ENCODE results near the gene USP36. TPM values are rescaled to one million over a fixed set of nuclear protein-coding genes. Genes with fewer than 3 reads are reported as not detected.

The USP36 gene
- total and polyA plus RNA-seq, 3 experiments from 2014 or later = 43.2 to 122 (median 118) TPM

GRCh38 chr17:78855561-78856165 lies 15.0 kb upstream of the USP36 start:
- Histone ChIP-seq H3K36me3 (ENCODE audit: insufficient read depth, low read length) (no peaks in the 10 kb centered on the region), H3K27me3 (ENCODE audit: insufficient read depth, low read length, poor library complexity, severe bottlenecking) (no peaks in the 10 kb centered on the region), H3K9me3 (ENCODE audit: low read length) (no peaks in the 10 kb centered on the region), H3K4me3 (ENCODE audit: low read length) (no peak overlapping the region), H3K27ac (ENCODE audit: low read depth, low read length) (no peak overlapping the region), H3K4me1 (ENCODE audit: insufficient read depth, low read length) (no peaks in the 10 kb centered on the region)
- peak overlapping the region in 1 of 8 donors; percentile 54 for H3K27ac Mint-ChIP-seq
- ChIA-PET CTCF (no interaction called here), POLR2A (no interaction called here)
- H3K4me1 Mint-ChIP-seq = no peaks in the 10 kb centered on the region
- no peak for DNase-seq
- peaks cover 0 to 6% of the 10 kb centered on the region in 2 donors for H3K27me3 Mint-ChIP-seq
- no peaks in the 10 kb centered on the region for H3K36me3 Mint-ChIP-seq
- H3K4me3 Mint-ChIP-seq = no peak overlapping the region
- no peaks in the 10 kb centered on the region for H3K9me3 Mint-ChIP-seq

- H3K27ac Mint-ChIP-seq = no peak overlapping the region
Observed at GRCh38 chr17:78854508-78854907, 13.9 kb upstream of the USP36 start.

GRCh38 chr17:78853926-78854394 lies 13.3 kb upstream of the USP36 start:
- Histone ChIP-seq H3K9me3 (ENCODE audit: low read length) (no peaks in the 10 kb centered on the region), H3K4me1 (ENCODE audit: insufficient read depth, low read length) (no peaks in the 10 kb centered on the region), H3K27me3 (ENCODE audit: insufficient read depth, low read length, poor library complexity, severe bottlenecking) (no peaks in the 10 kb centered on the region), H3K36me3 (ENCODE audit: insufficient read depth, low read length) (no peaks in the 10 kb centered on the region), H3K4me3 (ENCODE audit: low read length) (no peak overlapping the region), H3K27ac (ENCODE audit: low read depth, low read length) (no peak overlapping the region)
- peaks cover 0 to 7% of the 10 kb centered on the region in 2 donors for H3K27me3 Mint-ChIP-seq
- no peaks in the 10 kb centered on the region for H3K4me1 Mint-ChIP-seq
- no peak overlapping the region for H3K4me3 Mint-ChIP-seq
- no peaks in the 10 kb centered on the region for H3K9me3 Mint-ChIP-seq
- DNase-seq = no peak
- CTCF ChIA-PET = interaction anchor here (0.8 to 2.0 kb wide), 3 partner anchors 11 to 118 kb away, joined by 3 to 6 read pairs (median 4); no protein-coding TSS in a partner anchor
- H3K36me3 Mint-ChIP-seq = no peaks in the 10 kb centered on the region
- POLR2A ChIA-PET = interaction anchor here (0.6 kb wide), 1 partner anchor 725 kb away, joined by 4 read pairs; the partner anchor contains the start of gene TMC6
- H3K27ac Mint-ChIP-seq = peak overlapping the region in 1 of 8 donors; percentile 79

More at GRCh38 chr17:78854508-78854907, 13.9 kb upstream of the USP36 start:
- H3K4me3 Mint-ChIP-seq = no peak overlapping the region
- ChIA-PET CTCF (interaction anchor here (0.8 to 1.5 kb wide), 2 partner anchors 11 to 117 kb away, joined by 3 to 4 read pairs; no protein-coding TSS in a partner anchor), POLR2A (interaction anchor here (0.6 kb wide), 1 partner anchor 726 kb away, joined by 4 read pairs; the partner anchor contains the start of gene TMC6)
- no peaks in the 10 kb centered on the region for H3K9me3 Mint-ChIP-seq
- Histone ChIP-seq H3K27ac (ENCODE audit: low read depth, low read length) (no peak overlapping the region), H3K4me3 (ENCODE audit: low read length) (no peak overlapping the region), H3K9me3 (ENCODE audit: low read length) (no peaks in the 10 kb centered on the region), H3K27me3 (ENCODE audit: insufficient read depth, low read length, poor library complexity, severe bottlenecking) (no peaks in the 10 kb centered on the region), H3K36me3 (ENCODE audit: insufficient read depth, low read length) (no peaks in the 10 kb centered on the region), H3K4me1 (ENCODE audit: insufficient read depth, low read length) (no peaks in the 10 kb centered on the region)
- H3K4me1 Mint-ChIP-seq = no peaks in the 10 kb centered on the region
- DNase-seq = no peak
- no peaks in the 10 kb centered on the region for H3K36me3 Mint-ChIP-seq
- peaks cover 0 to 7% of the 10 kb centered on the region in 2 donors for H3K27me3 Mint-ChIP-seq

- Histone ChIP-seq H3K27ac (ENCODE audit: low read depth, low read length) (no peak overlapping the region), H3K36me3 (ENCODE audit: insufficient read depth, low read length) (no peaks in the 10 kb centered on the region), H3K9me3 (ENCODE audit: low read length) (no peaks in the 10 kb centered on the region), H3K4me1 (ENCODE audit: insufficient read depth, low read length) (no peaks in the 10 kb centered on the region), H3K27me3 (ENCODE audit: insufficient read depth, low read length, poor library complexity, severe bottlenecking) (no peaks in the 10 kb centered on the region), H3K4me3 (ENCODE audit: low read length) (no peak overlapping the region)
- no peak for DNase-seq
- CTCF ChIA-PET = interaction anchor here (1.4 to 2.0 kb wide), 2 partner anchors 10 to 13 kb away, joined by 4 to 6 read pairs; no protein-coding TSS in a partner anchor
- Mint-ChIP-seq H3K27me3 (peaks cover 0 to 7% of the 10 kb centered on the region in 2 donors), H3K4me1 (no peaks in the 10 kb centered on the region), H3K9me3 (no peaks in the 10 kb centered on the region), H3K4me3 (no peak overlapping the region), H3K27ac (no peak overlapping the region), H3K36me3 (no peaks in the 10 kb centered on the region)
- POLR2A ChIA-PET = no interaction called here
Observed at GRCh38 chr17:78852709-78853121, 12.1 kb upstream of the USP36 start.

GRCh38 chr17:78849026-78849425 lies 8.4 kb upstream of the USP36 start:
- Mint-ChIP-seq H3K36me3 (no peaks in the 10 kb centered on the region), H3K9me3 (no peaks in the 10 kb centered on the region), H3K4me1 (peaks cover 0 to 5% (median 2%) of the 10 kb centered on the region in 3 donors), H3K27me3 (peaks cover 0 to 2% of the 10 kb centered on the region in 2 donors), H3K4me3 (no peak overlapping the region), H3K27ac (no peak overlapping the region)
- Histone ChIP-seq H3K4me3 (ENCODE audit: low read length) (no peak overlapping the region), H3K4me1 (ENCODE audit: insufficient read depth, low read length) (no peaks in the 10 kb centered on the region), H3K27me3 (ENCODE audit: insufficient read depth, low read length, poor library complexity, severe bottlenecking) (no peaks in the 10 kb centered on the region), H3K27ac (ENCODE audit: low read depth, low read length) (no peak overlapping the region), H3K9me3 (ENCODE audit: low read length) (no peaks in the 10 kb centered on the region), H3K36me3 (ENCODE audit: insufficient read depth, low read length) (no peaks in the 10 kb centered on the region)
- ChIA-PET CTCF (no interaction called here), POLR2A (no interaction called here)
- no peak for DNase-seq

- no peaks in the 10 kb centered on the region for H3K36me3 ChIP-seq (ENCODE audit: insufficient read depth, low read length)
- H3K4me3 ChIP-seq (ENCODE audit: low read length) = no peak overlapping the region
- ChIA-PET CTCF (no interaction called here), POLR2A (no interaction called here)
- H3K27me3 Mint-ChIP-seq = peaks cover 0 to 2% of the 10 kb centered on the region in 2 donors
- no peaks in the 10 kb centered on the region for H3K27me3 ChIP-seq (ENCODE audit: insufficient read depth, low read length, poor library complexity, severe bottlenecking)
- H3K27ac Mint-ChIP-seq = no peak overlapping the region
- no peak overlapping the region for H3K27ac ChIP-seq (ENCODE audit: low read depth, low read length)
- peaks cover 5 to 17% (median 8%) of the 10 kb centered on the region in 3 donors for H3K4me1 Mint-ChIP-seq
- H3K36me3 Mint-ChIP-seq = no peaks in the 10 kb centered on the region
- H3K4me3 Mint-ChIP-seq = no peak overlapping the region
- H3K4me1 ChIP-seq (ENCODE audit: insufficient read depth, low read length) = peaks cover 10% of the 10 kb centered on the region
- no peaks in the 10 kb centered on the region for H3K9me3 ChIP-seq (ENCODE audit: low read length)
- no peaks in the 10 kb centered on the region for H3K9me3 Mint-ChIP-seq
- DNase-seq = no peak
Observed at GRCh38 chr17:78847052-78847451, 6.4 kb upstream of the USP36 start.

GRCh38 chr17:78844301-78845005 lies 3.8 kb upstream of the USP36 start:
- ChIA-PET POLR2A (no interaction called here), CTCF (interaction anchor here (0.5 to 0.7 kb wide), 2 partner anchors 100 to 156 kb away, joined by 3 read pairs; no protein-coding TSS in a partner anchor)
- peaks cover 0 to 2% of the 10 kb centered on the region in 2 donors for H3K27me3 Mint-ChIP-seq
- Histone ChIP-seq H3K9me3 (ENCODE audit: low read length) (no peaks in the 10 kb centered on the region), H3K27me3 (ENCODE audit: insufficient read depth, low read length, poor library complexity, severe bottlenecking) (no peaks in the 10 kb centered on the region), H3K4me3 (ENCODE audit: low read length) (no peak overlapping the region), H3K27ac (ENCODE audit: low read depth, low read length) (no peak overlapping the region), H3K4me1 (ENCODE audit: insufficient read depth, low read length) (peaks cover 17% of the 10 kb centered on the region), H3K36me3 (ENCODE audit: insufficient read depth, low read length) (no peaks in the 10 kb centered on the region)
- H3K4me1 Mint-ChIP-seq = peaks cover 12 to 27% (median 17%) of the 10 kb centered on the region in 3 donors
- H3K36me3 Mint-ChIP-seq = peaks cover 0 to 10% (median under 1%) of the 10 kb centered on the region in 3 donors
- H3K27ac Mint-ChIP-seq = peak overlapping the region in 1 of 8 donors; percentile 40
- H3K4me3 Mint-ChIP-seq = peak overlapping the region in 1 of 7 donors; percentile 28
- DNase-seq = no peak
- H3K9me3 Mint-ChIP-seq = no peaks in the 10 kb centered on the region

Data from CD8-positive, alpha-beta memory T cell (primary cell).